Neural progenitor cell (in vitro differentiated cells): ENCODE measurements around the gene ZBTB9. TPM values are rescaled to one million over a fixed set of nuclear protein-coding genes. Genes with fewer than 3 reads are reported as not detected.
A peak's percentile ranks its signal among the peaks of the same experiment; 100 is the strongest.

Experiments
- DNase-seq: peaks from one replicate; pipeline ENCODE4 v3.0.0-alpha.2; 2016; ENCODE audit warnings: low spot score
- H2AFZ ChIP-seq: fragments of 200-600 bp; sonication (generic); replicated peaks from 2 replicates; pipeline ENCODE4 v1.6.1; 2016; ENCODE audit warnings: antibody characterized with exemption
- H3F3A ChIP-seq: fragments of 200-600 bp; sonication (generic); 2 replicates; pipeline ENCODE4 v1.6.1; 2016; ENCODE audit warnings: antibody characterized with exemption, low read depth
- H3K27ac ChIP-seq: fragments of 200-600 bp; sonication (generic); 2 replicates; pipeline ENCODE4 v1.5.1; 2016; ENCODE audit warnings: mild to moderate bottlenecking
- H3K27me3 ChIP-seq: fragments of 200-600 bp; sonication (generic); 2 replicates; pipeline ENCODE4 v1.6.1; 2016; ENCODE audit warnings: mild to moderate bottlenecking, moderate library complexity
- H3K36me3 ChIP-seq: fragments of 200-600 bp; sonication (generic); 2 replicates; pipeline ENCODE4 v1.5.1; 2016
- H3K4me1 ChIP-seq: fragments of 200-600 bp; sonication (generic); 2 replicates; pipeline ENCODE4 v1.6.1; 2016; ENCODE audit warnings: mixed run types
- H3K4me2 ChIP-seq: fragments of 200-600 bp; sonication (generic); 2 replicates; pipeline ENCODE4 v1.6.1; 2016
- H3K4me3 ChIP-seq: fragments of 200-600 bp; sonication (generic); 2 replicates; pipeline ENCODE4 v1.5.1; 2016
- H3K79me2 ChIP-seq: fragments of 200-600 bp; sonication (generic); 2 replicates; pipeline ENCODE4 v1.6.1; 2016; ENCODE audit warnings: low read depth
- H3K9ac ChIP-seq: fragments of 200-600 bp; sonication (generic); 2 replicates; pipeline ENCODE4 v1.6.1; 2016
- H3K9me3 ChIP-seq: fragments of 200-600 bp; sonication (generic); 2 replicates; pipeline ENCODE4 v1.5.1; 2016; ENCODE audit warnings: low read depth
- H4K20me1 ChIP-seq: fragments of 200-600 bp; sonication (generic); 2 replicates; pipeline ENCODE4 v1.6.1; 2016; ENCODE audit warnings: low read depth
- H3K27ac Mint-ChIP-seq: 3 replicates; pipeline ENCODE4 v1.8.0; 2021; ENCODE audit warnings: mixed read lengths
- H3K27me3 Mint-ChIP-seq: 2 replicates; pipeline ENCODE4 v1.8.0; 2022; ENCODE audit warnings: low read depth, mild to moderate bottlenecking, inconsistent platforms, moderate library complexity, mixed read lengths; ENCODE audit not compliant: insufficient read depth
- H3K36me3 Mint-ChIP-seq: 3 replicates; pipeline ENCODE4 v1.8.0; 2021; ENCODE audit warnings: mixed read lengths
- H3K4me1 Mint-ChIP-seq: 3 replicates; pipeline ENCODE4 v1.8.0; 2021; ENCODE audit warnings: mixed read lengths
- H3K4me3 Mint-ChIP-seq: 3 replicates; pipeline ENCODE4 v1.8.0; 2021; ENCODE audit warnings: mild to moderate bottlenecking, moderate library complexity, mixed read lengths
- H3K9me3 Mint-ChIP-seq: 3 replicates; pipeline ENCODE4 v1.8.0; 2020; ENCODE audit warnings: mixed read lengths
- CTCF ChIP-seq: fragments of 200-600 bp; sonication (generic); IDR thresholded peaks from 2 replicates; pipeline ENCODE4 v1.5.1; 2017; ENCODE audit warnings: antibody characterized with exemption, mild to moderate bottlenecking
- EZH2 ChIP-seq: fragments of 200-600 bp; sonication (generic); IDR thresholded peaks from 2 replicates; pipeline ENCODE4 v1.6.1; 2017; ENCODE audit warnings: antibody characterized with exemption, mild to moderate bottlenecking, moderate library complexity
- EZH2phosphoT487 ChIP-seq: fragments of 200-600 bp; sonication (generic); IDR thresholded peaks from 2 replicates; pipeline ENCODE4 v1.6.1; 2017; ENCODE audit warnings: antibody characterized with exemption
- total RNA-seq: library from RNA; depleted of rRNA; stranded (reverse); fragments of >200 nt; gene quantifications from 2 replicates; pipeline ENCODE4 v1.2.3, GENCODE V29; 2015; ENCODE audit warnings: low replicate concordance

The ZBTB9 gene
- total RNA-seq, 1 donor from 2014 or later, result 10.2 TPM

- Histone ChIP-seq H3F3A (peaks cover 39% of the 10 kb centered on the region), H3K9me3 (no peaks in the 10 kb centered on the region), H3K79me2 (peaks cover 10% of the 10 kb centered on the region), H3K4me3 (no peak overlapping the region), H3K4me2 (no peak overlapping the region), H3K4me1 (no peaks in the 10 kb centered on the region), H4K20me1 (peaks cover 15% of the 10 kb centered on the region), H2AFZ (no peak overlapping the region), H3K27ac (peak overlapping the region; percentile 53), H3K36me3 (peaks cover 3% of the 10 kb centered on the region), H3K27me3 (no peaks in the 10 kb centered on the region), H3K9ac (no peak overlapping the region)
- Mint-ChIP-seq H3K36me3 (peaks cover 34% of the 10 kb centered on the region), H3K27me3 (peaks cover 14% of the 10 kb centered on the region), H3K4me1 (peaks cover 29% of the 10 kb centered on the region), H3K9me3 (no peaks in the 10 kb centered on the region), H3K27ac (peak overlapping the region; percentile 4), H3K4me3 (no peak overlapping the region)
- TF ChIP-seq EZH2 (no peak), EZH2phosphoT487 (no peak), CTCF (no peak)
- no peak for DNase-seq
These were observed 3.9 kb upstream of the ZBTB9 start for GRCh38 chr6:33450434-33450833.

GRCh38 chr6:33451606-33452005, 2.8 kb upstream of the ZBTB9 start:
- H3K27ac ChIP-seq, result no peak overlapping the region
- no peak overlapping the region for H3K4me2 ChIP-seq
- H3F3A ChIP-seq, result peaks cover 39% of the 10 kb centered on the region
- no peaks in the 10 kb centered on the region for H3K9me3 ChIP-seq
- no peak overlapping the region for H3K27ac Mint-ChIP-seq
- peaks cover 17% of the 10 kb centered on the region for H4K20me1 ChIP-seq
- H3K36me3 Mint-ChIP-seq, result peaks cover 36% of the 10 kb centered on the region
- peaks cover 21% of the 10 kb centered on the region for H3K79me2 ChIP-seq
- no peaks in the 10 kb centered on the region for H3K9me3 Mint-ChIP-seq
- TF ChIP-seq EZH2phosphoT487 (no peak), CTCF (no peak)
- no peak overlapping the region for H2AFZ ChIP-seq
- H3K4me1 ChIP-seq, result no peaks in the 10 kb centered on the region
- H3K4me3 ChIP-seq, result no peak overlapping the region
- H3K36me3 ChIP-seq, result no peaks in the 10 kb centered on the region
- no peak for DNase-seq
- peaks cover 12% of the 10 kb centered on the region for H3K27me3 Mint-ChIP-seq
- H3K27me3 ChIP-seq, result no peaks in the 10 kb centered on the region
- H3K4me1 Mint-ChIP-seq, result peaks cover 30% of the 10 kb centered on the region
- no peak overlapping the region for H3K9ac ChIP-seq
- H3K4me3 Mint-ChIP-seq, result no peak overlapping the region

- peak overlapping the region; percentile 3 for H3K27ac ChIP-seq
- H3K36me3 ChIP-seq, result no peaks in the 10 kb centered on the region
- Mint-ChIP-seq H3K27ac (no peak overlapping the region), H3K36me3 (peaks cover 38% of the 10 kb centered on the region), H3K27me3 (peaks cover 9% of the 10 kb centered on the region), H3K4me3 (no peak overlapping the region), H3K9me3 (no peaks in the 10 kb centered on the region), H3K4me1 (peaks cover 30% of the 10 kb centered on the region)
- peaks cover 17% of the 10 kb centered on the region for H4K20me1 ChIP-seq
- TF ChIP-seq EZH2phosphoT487, result no peak
- TF ChIP-seq EZH2, result no peak
- TF ChIP-seq CTCF, result no peak
- H3K4me1 ChIP-seq, result no peaks in the 10 kb centered on the region
- H3F3A ChIP-seq, result peaks cover 39% of the 10 kb centered on the region
- no peak overlapping the region for H3K4me2 ChIP-seq
- no peak overlapping the region for H3K4me3 ChIP-seq
- DNase-seq, result no peak
- H3K9me3 ChIP-seq, result no peaks in the 10 kb centered on the region
- no peak overlapping the region for H3K9ac ChIP-seq
- no peaks in the 10 kb centered on the region for H3K27me3 ChIP-seq
- H3K79me2 ChIP-seq, result peaks cover 22% of the 10 kb centered on the region
- H2AFZ ChIP-seq, result no peak overlapping the region
These were observed 1.9 kb upstream of the ZBTB9 start for GRCh38 chr6:33452496-33452895.
